ENCODE results near the gene NOC2L. TPM values are rescaled to one million over a fixed set of nuclear protein-coding genes. Genes with fewer than 3 reads are reported as not detected.

NOC2L gene
- total and polyA plus RNA-seq, 9 of the 15 experiments (the other 6 are each of a cell fraction or from before 2014, with no cell fraction given), result 4.0 to 410 (median 200) TPM

DNA sequence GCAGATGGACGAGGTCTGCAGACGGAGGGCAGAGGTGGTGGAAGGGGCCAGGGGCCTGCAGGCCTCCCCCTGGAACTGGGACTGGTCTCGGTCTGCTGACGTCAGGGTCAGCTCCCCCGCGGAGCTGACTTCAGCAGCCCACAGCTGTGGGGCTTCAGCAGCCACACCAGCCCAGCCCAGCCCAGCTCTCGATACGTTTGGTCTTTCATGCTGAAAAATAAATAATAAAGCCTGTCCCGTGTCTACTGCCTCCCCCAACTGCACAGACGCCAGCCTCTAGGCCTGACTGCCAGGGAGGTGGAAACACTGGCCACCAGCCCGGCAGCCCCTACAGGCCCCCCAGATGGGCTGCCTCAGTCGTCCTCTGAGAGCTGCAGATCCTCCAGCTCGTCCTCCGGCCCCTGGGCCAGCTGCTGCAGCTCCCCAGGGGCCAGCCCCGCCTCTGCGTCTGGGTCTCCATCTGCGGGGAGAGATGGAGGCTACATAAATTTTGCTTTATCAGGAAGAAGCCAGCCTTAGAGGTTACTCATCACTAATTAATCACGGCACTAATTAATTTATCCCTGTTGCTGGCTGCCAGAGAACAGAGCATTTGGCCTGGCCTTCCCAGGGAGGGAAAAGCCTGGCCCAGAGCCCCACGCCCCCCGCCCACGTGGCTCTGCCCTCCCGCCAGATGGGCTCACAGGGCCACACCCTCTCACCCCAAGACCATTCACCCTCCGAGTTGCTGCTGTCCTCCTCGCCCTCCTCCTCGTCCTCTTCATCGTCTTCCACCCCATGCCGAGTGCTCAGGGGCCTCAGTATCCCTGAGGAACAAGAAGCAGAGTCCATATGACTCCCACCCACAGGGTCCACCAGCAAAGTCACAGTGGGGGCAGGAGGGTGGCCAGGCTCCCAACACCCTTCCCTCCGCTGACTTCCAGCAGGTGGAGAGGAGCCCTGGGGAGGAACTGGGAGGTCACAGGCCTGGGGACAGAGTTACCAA lies 14.4 kb downstream of the NOC2L start (continued):
- TF ChIP-seq, protein P1, sequence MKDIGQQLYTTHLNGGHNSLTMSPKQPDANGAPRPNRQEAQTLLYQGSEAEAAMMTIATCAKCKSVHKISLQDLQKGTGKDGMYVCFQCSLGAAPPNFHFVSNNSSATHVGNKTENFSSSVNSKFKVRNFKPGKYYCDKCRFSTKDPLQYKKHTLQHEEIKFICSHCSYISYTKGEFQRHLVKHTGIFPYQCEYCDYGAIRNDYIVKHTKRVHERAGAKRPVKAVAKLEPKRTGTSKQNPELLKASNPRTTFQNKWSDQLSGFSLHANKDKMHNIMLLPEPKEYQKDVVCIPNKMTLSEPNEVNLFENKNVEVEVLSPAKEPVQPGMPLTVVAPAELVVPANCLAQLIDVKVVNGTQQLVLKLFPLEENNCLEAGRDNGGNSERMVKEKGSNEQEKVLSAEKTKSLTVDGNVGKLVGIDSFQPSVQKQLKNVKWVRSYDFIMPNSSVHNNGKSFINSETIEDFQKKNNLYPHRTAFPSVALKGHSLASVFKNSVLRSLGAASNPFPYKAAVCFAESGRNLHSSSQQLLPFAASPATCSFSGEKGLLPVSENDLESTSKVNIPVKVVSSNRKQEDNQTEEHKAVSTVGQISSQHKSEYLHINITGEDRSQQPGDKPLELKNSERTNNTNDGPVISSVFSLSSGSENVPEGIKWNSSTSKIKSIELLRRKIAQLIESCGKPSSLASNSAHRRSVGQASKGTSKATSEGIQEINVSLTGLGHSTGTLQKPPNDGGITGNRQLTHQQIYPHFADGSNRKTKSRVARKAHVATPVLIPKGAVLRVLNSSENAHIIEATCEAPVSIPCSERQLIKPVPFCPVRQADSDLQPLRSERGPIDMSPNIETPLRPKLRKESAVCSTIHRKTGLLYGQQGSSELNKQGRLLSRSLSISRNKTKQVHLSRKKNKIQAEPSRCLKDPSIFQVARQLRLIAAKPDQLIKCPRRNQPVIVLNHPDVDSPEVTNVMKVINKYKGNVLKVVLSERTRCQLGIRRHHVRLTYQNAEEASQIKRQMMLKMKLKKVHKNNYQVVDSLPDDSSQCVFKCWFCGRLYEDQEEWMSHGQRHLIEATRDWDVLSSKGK (CRISPR knock-in tag; IDR thresholded peaks at IDR 0.05), result no peak
- TF ChIP-seq ZNF140 (CRISPR knock-in tag; IDR thresholded peaks at IDR 0.05), result no peak
- peak; percentile 40; the same call in 1 of the 2 replicates for TF ChIP-seq CREM (IDR thresholded peaks at IDR 0.05; ENCODE audit: low read depth)
- TF ChIP-seq FUS (optimal IDR thresholded peaks at IDR 0.05; ENCODE audit: low read depth, low read length), result no peak
- TF ChIP-seq, protein P2, sequence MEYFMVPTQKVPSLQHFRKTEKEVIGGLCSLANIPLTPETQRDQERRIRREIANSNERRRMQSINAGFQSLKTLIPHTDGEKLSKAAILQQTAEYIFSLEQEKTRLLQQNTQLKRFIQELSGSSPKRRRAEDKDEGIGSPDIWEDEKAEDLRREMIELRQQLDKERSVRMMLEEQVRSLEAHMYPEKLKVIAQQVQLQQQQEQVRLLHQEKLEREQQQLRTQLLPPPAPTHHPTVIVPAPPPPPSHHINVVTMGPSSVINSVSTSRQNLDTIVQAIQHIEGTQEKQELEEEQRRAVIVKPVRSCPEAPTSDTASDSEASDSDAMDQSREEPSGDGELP (CRISPR knock-in tag; IDR thresholded peaks at IDR 0.05; ENCODE audit: borderline replicate concordance), result no peak
- no peak for TF ChIP-seq ZNF780A (CRISPR knock-in tag; IDR thresholded peaks at IDR 0.05)
- TF ChIP-seq ESRRB (CRISPR knock-in tag; IDR thresholded peaks at IDR 0.05; ENCODE audit: borderline replicate concordance), result no peak
- no peak for TF ChIP-seq CC2D1A (IDR thresholded peaks at IDR 0.05)
- no peak for TF ChIP-seq SAFB2 (IDR thresholded peaks at IDR 0.05; ENCODE audit: borderline replicate concordance, low read depth, low read length, severe bottlenecking)
- TF ChIP-seq, protein P3, sequence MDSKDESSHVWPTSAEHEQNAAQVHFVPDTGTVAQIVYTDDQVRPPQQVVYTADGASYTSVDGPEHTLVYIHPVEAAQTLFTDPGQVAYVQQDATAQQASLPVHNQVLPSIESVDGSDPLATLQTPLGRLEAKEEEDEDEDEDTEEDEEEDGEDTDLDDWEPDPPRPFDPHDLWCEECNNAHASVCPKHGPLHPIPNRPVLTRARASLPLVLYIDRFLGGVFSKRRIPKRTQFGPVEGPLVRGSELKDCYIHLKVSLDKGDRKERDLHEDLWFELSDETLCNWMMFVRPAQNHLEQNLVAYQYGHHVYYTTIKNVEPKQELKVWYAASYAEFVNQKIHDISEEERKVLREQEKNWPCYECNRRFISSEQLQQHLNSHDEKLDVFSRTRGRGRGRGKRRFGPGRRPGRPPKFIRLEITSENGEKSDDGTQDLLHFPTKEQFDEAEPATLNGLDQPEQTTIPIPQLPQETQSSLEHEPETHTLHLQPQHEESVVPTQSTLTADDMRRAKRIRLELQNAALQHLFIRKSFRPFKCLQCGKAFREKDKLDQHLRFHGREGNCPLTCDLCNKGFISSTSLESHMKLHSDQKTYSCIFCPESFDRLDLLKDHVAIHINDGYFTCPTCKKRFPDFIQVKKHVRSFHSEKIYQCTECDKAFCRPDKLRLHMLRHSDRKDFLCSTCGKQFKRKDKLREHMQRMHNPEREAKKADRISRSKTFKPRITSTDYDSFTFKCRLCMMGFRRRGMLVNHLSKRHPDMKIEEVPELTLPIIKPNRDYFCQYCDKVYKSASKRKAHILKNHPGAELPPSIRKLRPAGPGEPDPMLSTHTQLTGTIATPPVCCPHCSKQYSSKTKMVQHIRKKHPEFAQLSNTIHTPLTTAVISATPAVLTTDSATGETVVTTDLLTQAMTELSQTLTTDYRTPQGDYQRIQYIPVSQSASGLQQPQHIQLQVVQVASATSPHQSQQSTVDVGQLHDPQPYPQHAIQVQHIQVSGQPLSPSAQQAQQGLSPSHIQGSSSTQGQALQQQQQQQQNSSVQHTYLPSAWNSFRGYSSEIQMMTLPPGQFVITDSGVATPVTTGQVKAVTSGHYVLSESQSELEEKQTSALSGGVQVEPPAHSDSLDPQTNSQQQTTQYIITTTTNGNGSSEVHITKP (IDR thresholded peaks at IDR 0.05; ENCODE audit: partially characterized antibody), result peak; percentile 90
- TF ChIP-seq RBM39 (optimal IDR thresholded peaks at IDR 0.05; ENCODE audit: low read depth, low read length), result no peak
- TF ChIP-seq KAT2B (IDR thresholded peaks at IDR 0.05; ENCODE audit: low read depth, low read length), result no peak
- no peak for TF ChIP-seq TAF9B (IDR thresholded peaks at IDR 0.05; ENCODE audit: partially characterized antibody)
- no peak for TF ChIP-seq SIN3A (IDR thresholded peaks at IDR 0.05; ENCODE audit: borderline replicate concordance in 2 of 2, control insufficient read depth in 1 of 2, low read depth in 2 of 2, low read length in 2 of 2)
- TF ChIP-seq, protein P4, sequence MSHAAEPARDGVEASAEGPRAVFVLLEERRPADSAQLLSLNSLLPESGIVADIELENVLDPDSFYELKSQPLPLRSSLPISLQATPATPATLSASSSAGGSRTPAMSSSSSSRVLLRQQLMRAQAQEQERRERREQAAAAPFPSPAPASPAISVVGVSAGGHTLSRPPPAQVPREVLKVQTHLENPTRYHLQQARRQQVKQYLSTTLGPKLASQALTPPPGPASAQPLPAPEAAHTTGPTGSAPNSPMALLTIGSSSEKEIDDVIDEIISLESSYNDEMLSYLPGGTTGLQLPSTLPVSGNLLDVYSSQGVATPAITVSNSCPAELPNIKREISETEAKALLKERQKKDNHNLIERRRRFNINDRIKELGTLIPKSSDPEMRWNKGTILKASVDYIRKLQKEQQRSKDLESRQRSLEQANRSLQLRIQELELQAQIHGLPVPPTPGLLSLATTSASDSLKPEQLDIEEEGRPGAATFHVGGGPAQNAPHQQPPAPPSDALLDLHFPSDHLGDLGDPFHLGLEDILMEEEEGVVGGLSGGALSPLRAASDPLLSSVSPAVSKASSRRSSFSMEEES (CRISPR knock-in tag; IDR thresholded peaks at IDR 0.05), result no peak
